ENCODE data around the gene MFAP4. TPM values are rescaled to one million over a fixed set of nuclear protein-coding genes. Genes with fewer than 3 reads are reported as not detected.

Gene MFAP4
- total and polyA plus RNA-seq, 4 donors, result 2.1 to 13.3 (median 5.7) TPM

DNA sequence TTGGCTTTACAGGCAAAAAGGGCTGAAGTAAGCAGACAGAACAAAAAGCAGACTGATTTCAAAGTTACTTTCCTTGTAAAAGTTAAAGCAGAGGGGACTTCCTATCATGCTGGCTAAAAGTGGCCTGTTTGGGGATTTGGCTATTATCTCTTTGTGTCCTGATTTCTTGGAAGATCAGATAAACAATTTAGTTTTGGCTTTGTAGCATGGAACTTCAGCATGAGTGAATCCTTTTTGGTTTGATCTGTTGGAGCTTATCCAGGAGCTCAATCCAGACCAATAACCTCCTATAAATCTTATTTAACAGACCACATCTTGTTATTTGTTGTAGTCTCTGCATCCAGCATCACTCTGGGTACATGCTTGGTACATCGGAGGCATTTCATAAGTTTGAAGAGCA, 15.2 kb upstream of the MFAP4 start:
- Histone ChIP-seq H3K27me3 (ENCODE audit: control insufficient read depth in 4 of 4, insufficient read depth in 4 of 4, low read length in 3 of 4) (no peaks in the 10 kb centered on the region), H3K4me1 (ENCODE audit: control insufficient read depth in 4 of 4, insufficient read depth in 4 of 4, low read length in 3 of 4) (no peaks in the 10 kb centered on the region), H3K9me3 (ENCODE audit: control insufficient read depth in 4 of 4, low read length in 3 of 4) (no peaks in the 10 kb centered on the region), H3K27ac (ENCODE audit: low read depth in 1 of 2, low read length in 2 of 2) (no peak overlapping the region), H3K9ac (ENCODE audit: low read depth in 1 of 2, low read length in 2 of 2) (no peak overlapping the region), H3K36me3 (ENCODE audit: control insufficient read depth in 4 of 4, insufficient read depth in 3 of 4, low read depth in 1 of 4, low read length in 3 of 4) (no peaks in the 10 kb centered on the region), H3K4me3 (ENCODE audit: low read depth in 1 of 3, low read length in 3 of 3) (no peak overlapping the region)
- DNase-seq (ENCODE audit: low spot score), result no peak
- 93% methylated on average over 1 of the region's 1 CpG for WGBS
- TF ChIP-seq, protein P1, sequence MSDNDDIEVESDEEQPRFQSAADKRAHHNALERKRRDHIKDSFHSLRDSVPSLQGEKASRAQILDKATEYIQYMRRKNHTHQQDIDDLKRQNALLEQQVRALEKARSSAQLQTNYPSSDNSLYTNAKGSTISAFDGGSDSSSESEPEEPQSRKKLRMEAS (IDR thresholded peaks at IDR 0.05), result no peak
- TF ChIP-seq RAD21 (IDR thresholded peaks at IDR 0.05), result no peak
- TF ChIP-seq HNF4G (IDR thresholded peaks at IDR 0.05), result no peak
- TF ChIP-seq RXRA (IDR thresholded peaks at IDR 0.05), result no peak
- TF ChIP-seq EGR1 (IDR thresholded peaks at IDR 0.05; ENCODE audit: low read depth in 2 of 2), result no peak
- no peak for TF ChIP-seq GABPA (IDR thresholded peaks at IDR 0.05 in 1 of 2, conservative IDR thresholded peaks at IDR 0.05 in 1 of 2)
- no peak for TF ChIP-seq YY1 (IDR thresholded peaks at IDR 0.05)
- TF ChIP-seq JUND (IDR thresholded peaks at IDR 0.05), result no peak
- no peak for TF ChIP-seq NR2F2 (IDR thresholded peaks at IDR 0.05)
- TF ChIP-seq FOXA1 (IDR thresholded peaks at IDR 0.05), result no peak
- TF ChIP-seq, protein P2, sequence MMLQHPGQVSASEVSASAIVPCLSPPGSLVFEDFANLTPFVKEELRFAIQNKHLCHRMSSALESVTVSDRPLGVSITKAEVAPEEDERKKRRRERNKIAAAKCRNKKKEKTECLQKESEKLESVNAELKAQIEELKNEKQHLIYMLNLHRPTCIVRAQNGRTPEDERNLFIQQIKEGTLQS (IDR thresholded peaks at IDR 0.05), result no peak
- no peak for TF ChIP-seq SP1 (IDR thresholded peaks at IDR 0.05)
- TF ChIP-seq, protein P3, sequence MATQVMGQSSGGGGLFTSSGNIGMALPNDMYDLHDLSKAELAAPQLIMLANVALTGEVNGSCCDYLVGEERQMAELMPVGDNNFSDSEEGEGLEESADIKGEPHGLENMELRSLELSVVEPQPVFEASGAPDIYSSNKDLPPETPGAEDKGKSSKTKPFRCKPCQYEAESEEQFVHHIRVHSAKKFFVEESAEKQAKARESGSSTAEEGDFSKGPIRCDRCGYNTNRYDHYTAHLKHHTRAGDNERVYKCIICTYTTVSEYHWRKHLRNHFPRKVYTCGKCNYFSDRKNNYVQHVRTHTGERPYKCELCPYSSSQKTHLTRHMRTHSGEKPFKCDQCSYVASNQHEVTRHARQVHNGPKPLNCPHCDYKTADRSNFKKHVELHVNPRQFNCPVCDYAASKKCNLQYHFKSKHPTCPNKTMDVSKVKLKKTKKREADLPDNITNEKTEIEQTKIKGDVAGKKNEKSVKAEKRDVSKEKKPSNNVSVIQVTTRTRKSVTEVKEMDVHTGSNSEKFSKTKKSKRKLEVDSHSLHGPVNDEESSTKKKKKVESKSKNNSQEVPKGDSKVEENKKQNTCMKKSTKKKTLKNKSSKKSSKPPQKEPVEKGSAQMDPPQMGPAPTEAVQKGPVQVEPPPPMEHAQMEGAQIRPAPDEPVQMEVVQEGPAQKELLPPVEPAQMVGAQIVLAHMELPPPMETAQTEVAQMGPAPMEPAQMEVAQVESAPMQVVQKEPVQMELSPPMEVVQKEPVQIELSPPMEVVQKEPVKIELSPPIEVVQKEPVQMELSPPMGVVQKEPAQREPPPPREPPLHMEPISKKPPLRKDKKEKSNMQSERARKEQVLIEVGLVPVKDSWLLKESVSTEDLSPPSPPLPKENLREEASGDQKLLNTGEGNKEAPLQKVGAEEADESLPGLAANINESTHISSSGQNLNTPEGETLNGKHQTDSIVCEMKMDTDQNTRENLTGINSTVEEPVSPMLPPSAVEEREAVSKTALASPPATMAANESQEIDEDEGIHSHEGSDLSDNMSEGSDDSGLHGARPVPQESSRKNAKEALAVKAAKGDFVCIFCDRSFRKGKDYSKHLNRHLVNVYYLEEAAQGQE (IDR thresholded peaks at IDR 0.05), result no peak
- no peak for TF ChIP-seq TAF1 (conservative IDR thresholded peaks at IDR 0.05)
- TF ChIP-seq HNF4A (conservative IDR thresholded peaks at IDR 0.05), result no peak
- TF ChIP-seq, protein P4, sequence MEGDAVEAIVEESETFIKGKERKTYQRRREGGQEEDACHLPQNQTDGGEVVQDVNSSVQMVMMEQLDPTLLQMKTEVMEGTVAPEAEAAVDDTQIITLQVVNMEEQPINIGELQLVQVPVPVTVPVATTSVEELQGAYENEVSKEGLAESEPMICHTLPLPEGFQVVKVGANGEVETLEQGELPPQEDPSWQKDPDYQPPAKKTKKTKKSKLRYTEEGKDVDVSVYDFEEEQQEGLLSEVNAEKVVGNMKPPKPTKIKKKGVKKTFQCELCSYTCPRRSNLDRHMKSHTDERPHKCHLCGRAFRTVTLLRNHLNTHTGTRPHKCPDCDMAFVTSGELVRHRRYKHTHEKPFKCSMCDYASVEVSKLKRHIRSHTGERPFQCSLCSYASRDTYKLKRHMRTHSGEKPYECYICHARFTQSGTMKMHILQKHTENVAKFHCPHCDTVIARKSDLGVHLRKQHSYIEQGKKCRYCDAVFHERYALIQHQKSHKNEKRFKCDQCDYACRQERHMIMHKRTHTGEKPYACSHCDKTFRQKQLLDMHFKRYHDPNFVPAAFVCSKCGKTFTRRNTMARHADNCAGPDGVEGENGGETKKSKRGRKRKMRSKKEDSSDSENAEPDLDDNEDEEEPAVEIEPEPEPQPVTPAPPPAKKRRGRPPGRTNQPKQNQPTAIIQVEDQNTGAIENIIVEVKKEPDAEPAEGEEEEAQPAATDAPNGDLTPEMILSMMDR (IDR thresholded peaks at IDR 0.05; ENCODE audit: low read depth, low read length, missing input control), result no peak
- no peak for TF ChIP-seq FOXA2 (IDR thresholded peaks at IDR 0.05)

DNA sequence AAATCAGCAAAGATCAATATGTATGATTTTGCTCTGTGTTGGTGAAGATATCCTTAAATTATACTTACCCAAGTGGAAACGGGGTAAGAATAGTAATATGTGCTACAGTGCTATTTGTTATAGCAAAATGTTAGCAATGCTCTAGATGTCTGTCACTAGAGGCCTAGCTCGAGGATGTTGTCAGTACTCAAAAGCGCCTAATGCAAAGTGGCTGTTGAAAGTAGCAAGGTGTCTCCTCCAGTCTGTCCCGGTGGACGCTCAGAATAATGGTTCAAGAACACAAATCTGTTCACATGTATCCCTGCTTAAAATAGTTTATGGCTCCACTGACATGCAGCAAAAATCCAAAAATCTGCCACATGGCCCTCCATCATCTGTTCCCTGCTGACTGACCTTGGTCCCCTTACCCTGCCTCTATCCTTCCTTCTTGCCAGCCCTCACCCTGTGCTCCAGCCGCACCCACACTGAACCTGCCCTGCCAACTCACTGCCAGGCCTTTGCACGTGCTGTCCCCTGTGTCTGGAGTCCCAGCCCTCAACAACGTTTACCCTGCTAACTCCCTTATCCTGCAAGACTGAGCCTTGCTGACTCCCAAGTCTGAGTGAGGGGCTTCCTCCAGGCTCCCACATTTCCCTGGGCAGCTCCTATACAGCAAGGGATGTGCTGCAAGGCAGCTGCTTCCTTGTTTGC, 14.5 kb upstream of the MFAP4 start:
- Histone ChIP-seq H3K4me3 (ENCODE audit: low read depth in 1 of 3, low read length in 3 of 3) (no peak overlapping the region), H3K27ac (ENCODE audit: low read depth in 1 of 2, low read length in 2 of 2) (no peak overlapping the region), H3K4me1 (ENCODE audit: control insufficient read depth in 4 of 4, insufficient read depth in 4 of 4, low read length in 3 of 4) (no peaks in the 10 kb centered on the region), H3K9me3 (ENCODE audit: control insufficient read depth in 4 of 4, low read length in 3 of 4) (no peaks in the 10 kb centered on the region), H3K9ac (ENCODE audit: low read depth in 1 of 2, low read length in 2 of 2) (no peak overlapping the region), H3K36me3 (ENCODE audit: control insufficient read depth in 4 of 4, insufficient read depth in 3 of 4, low read depth in 1 of 4, low read length in 3 of 4) (no peaks in the 10 kb centered on the region), H3K27me3 (ENCODE audit: control insufficient read depth in 4 of 4, insufficient read depth in 4 of 4, low read length in 3 of 4) (no peaks in the 10 kb centered on the region)
- DNase-seq (ENCODE audit: low spot score), result no peak
- 89% methylated on average over 8 of the region's 8 CpGs for WGBS
- TF ChIP-seq HNF4A (conservative IDR thresholded peaks at IDR 0.05), result no peak
- TF ChIP-seq JUND (IDR thresholded peaks at IDR 0.05), result no peak
- TF ChIP-seq, protein P3 (IDR thresholded peaks at IDR 0.05), result no peak
- no peak for TF ChIP-seq SP1 (IDR thresholded peaks at IDR 0.05)
- no peak for TF ChIP-seq NR2F2 (IDR thresholded peaks at IDR 0.05)
- no peak for TF ChIP-seq FOXA2 (IDR thresholded peaks at IDR 0.05)
- TF ChIP-seq, protein P5, sequence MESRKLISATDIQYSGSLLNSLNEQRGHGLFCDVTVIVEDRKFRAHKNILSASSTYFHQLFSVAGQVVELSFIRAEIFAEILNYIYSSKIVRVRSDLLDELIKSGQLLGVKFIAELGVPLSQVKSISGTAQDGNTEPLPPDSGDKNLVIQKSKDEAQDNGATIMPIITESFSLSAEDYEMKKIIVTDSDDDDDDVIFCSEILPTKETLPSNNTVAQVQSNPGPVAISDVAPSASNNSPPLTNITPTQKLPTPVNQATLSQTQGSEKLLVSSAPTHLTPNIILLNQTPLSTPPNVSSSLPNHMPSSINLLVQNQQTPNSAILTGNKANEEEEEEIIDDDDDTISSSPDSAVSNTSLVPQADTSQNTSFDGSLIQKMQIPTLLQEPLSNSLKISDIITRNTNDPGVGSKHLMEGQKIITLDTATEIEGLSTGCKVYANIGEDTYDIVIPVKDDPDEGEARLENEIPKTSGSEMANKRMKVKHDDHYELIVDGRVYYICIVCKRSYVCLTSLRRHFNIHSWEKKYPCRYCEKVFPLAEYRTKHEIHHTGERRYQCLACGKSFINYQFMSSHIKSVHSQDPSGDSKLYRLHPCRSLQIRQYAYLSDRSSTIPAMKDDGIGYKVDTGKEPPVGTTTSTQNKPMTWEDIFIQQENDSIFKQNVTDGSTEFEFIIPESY (IDR thresholded peaks at IDR 0.05), result no peak
- TF ChIP-seq RAD21 (IDR thresholded peaks at IDR 0.05), result no peak
- no peak for TF ChIP-seq EGR1 (IDR thresholded peaks at IDR 0.05; ENCODE audit: low read depth in 2 of 2)
- no peak for TF ChIP-seq HNF4G (IDR thresholded peaks at IDR 0.05)
- no peak for TF ChIP-seq GABPA (IDR thresholded peaks at IDR 0.05 in 1 of 2, conservative IDR thresholded peaks at IDR 0.05 in 1 of 2)
- TF ChIP-seq, protein P1 (IDR thresholded peaks at IDR 0.05), result no peak
- no peak for TF ChIP-seq YY1 (IDR thresholded peaks at IDR 0.05)

Data from liver (tissue), 9 donors.